ENCODE results near the gene ADM.

The ADM gene

DNA sequence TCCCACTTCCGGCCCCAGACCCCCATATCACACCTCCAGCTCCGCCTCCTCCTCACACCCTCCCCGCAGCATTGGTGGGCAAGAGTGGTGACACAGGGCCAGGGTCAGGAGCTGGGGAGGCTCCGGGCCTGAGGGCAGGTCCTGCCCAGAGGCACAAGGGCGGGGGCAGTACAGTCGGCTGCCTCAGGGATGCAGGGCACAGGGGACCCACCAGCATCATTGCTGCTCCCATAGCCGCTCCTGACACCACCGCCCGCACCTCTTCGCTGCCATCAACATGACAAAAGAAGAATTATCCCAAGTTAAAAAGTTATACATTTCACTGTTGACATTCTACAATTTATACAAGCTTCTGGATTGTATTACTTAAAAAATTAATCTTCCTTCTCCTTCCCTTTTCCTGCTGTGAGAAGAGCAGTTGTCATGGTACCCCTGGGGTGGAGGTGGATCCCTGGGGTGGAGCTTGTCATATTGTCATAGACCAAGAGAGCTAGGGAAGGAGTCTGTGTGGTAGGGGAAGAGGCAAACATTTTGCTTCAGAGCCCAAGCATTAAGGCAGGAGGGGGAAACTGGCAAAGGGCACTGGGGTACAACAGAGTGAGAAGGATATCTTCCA lies 15.0 kb upstream of the ADM start:
- in situ Hi-C loops (cut with MboI; ENCODE audit: low sequenced_read_pairs) = no loop called here

DNA sequence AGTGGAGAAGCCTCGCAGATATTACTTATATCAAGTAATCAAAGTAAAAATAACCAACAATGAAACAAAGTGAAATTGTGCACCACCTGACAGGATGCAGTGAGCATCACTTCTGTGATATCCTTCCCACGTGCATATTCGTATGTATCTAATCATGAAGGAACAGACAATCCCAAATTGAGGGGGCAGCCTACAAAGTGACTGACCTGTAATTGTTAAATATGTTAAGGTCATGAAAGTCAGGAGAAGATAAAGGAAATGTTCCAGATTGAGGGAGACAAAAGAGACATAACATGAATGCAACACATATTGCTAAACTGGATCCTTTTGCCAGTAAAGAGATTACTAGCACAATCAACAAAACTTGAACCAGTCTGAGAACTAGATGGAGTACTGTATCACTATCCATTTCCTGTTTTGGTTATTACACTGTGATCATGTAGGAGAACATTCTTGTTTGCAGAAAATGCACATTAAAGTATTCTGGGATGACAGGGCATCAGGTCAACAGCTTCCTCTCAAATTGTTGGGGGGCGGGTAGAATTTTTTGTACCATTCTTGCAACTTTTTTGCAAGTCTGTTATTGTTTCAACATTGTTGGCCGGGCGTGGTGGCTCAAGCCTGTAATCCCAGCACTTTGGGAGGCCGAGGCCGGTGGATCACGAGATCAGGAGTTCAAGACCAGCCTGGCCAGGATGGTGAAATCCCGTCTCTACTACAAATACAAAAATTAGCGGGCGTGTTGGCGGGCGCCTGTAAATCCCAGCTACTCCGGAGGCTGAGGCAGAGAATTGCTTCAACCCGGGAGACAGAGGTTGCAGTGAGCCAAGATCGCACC lies 12.9 kb upstream of the ADM start:
- in situ Hi-C loops (cut with MboI; ENCODE audit: low sequenced_read_pairs) = no loop called here

DNA sequence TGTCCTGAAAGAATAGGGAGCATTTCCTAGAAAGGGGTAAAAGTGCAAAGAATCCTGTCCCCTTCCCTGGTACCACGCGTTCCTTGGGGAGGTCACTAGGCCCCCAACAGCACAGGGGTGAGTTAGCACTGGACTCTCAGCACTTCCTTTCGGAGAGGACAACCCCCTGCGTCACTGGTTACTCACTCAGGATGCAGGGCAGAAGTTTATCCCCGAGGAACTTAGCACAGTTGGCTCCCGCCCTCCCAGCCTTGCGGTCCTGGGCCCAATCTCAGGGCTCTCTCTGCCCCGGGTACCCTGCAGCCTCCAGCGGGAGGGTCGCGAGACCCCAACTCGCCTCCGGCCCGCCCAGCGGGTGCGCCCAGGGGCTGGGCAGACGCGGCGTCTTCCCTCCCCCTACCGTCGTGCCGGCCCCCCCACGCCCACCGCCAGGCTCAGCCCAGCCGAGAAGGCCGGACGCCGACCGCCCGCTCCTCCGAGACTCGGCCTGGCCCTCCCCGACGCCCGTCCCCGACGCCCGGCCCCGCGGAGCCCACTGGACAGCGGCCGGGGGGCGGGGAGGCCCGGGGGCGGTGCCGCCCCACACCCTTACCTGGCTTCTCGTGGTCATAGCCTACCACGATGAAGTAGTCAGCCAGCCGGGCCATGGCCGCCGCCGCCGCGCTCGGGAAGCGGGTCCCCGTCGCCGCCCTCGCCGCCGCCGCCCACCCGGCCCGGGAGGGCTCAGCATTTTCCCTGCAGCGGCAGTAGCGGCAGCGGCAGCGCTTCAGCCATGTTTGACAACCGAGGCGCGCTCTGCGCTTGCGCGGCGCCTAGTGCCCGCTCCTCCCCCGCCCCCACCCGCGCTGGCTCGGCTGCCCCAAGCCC lies 11.2 kb upstream of the ADM start, which contains the start of gene SBF2:
TSS of gene SBF2 (minus strand) at position 797 of the 867 bp plus-strand sequence. CDS start at position 647, 150 bp downstream.
- in situ Hi-C loops (cut with MboI; ENCODE audit: low sequenced_read_pairs) = no loop called here

DNA sequence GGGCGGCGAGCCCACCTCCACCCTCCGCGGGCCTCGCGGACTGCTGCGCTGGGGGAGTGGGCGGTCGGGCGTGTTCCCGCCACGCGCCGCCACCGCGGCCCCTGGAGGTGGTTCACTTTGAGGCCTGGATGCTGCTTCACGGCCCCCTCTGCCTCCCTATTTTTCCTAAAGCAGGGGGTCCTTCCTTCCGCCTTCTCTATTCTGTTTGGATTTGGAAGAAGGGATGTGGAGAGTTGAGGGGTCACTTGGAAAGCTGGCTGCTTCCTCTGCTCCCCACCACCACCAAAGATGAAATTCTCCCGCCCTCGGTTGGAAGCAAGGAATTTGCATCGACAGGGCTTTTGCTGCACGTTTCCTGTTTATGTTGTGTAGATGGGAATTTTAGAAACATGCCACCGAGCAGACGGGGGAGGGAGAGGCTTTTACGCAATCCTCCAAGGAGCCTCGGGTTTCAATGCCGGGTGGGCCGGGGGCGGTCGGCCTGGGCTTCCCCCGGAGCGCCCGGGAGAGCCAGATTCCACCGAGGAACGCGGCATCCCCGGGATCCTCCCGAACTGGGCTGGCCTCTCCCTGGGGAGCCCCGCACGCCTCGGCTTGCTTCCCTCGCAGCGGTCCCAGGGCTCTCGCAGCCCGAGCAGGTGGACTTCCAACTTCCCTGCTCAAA lies 10.5 kb upstream of the ADM start:
- in situ Hi-C loops (cut with MboI; ENCODE audit: low sequenced_read_pairs) = no loop called here

DNA sequence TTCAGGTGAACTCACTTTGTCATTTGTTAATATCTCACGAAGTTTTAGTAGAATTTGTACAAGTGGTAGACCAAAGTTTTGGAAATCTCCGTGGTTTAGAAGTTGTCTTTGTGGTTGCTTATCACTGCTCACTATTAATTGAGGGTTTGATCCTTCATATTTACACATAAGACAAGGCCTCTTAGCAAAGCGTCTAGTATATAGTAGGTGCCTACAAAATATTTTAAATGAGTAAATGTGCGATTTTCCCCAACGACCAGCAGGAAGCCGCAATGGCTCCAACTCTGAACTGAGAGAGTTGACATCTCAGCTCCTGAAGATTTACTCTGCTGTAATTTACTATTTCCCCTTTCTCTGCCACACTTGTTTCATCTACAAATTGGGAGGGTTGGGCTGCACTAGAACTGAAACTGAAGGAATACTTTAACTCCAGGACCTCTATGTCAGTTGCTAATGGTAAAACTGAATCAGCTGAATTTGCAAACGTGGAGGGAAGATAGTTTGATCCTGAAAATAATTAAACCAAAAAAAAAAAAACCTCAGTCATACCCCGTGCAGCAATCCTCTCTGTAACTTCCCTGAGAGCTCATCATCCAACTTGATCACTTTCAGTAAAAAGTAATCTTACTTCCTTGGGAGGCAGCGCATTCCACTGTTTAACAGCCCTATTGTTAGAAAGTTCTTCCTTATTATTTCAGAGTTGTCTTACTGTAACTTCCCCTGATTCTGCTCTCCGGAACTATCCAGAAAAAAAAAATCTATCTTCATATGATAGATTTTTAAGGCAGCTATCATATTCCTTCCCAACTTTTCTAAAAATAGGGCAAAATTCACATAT lies 9.6 kb upstream of the ADM start:
- in situ Hi-C loops (cut with MboI; ENCODE audit: low sequenced_read_pairs) = no loop called here

DNA sequence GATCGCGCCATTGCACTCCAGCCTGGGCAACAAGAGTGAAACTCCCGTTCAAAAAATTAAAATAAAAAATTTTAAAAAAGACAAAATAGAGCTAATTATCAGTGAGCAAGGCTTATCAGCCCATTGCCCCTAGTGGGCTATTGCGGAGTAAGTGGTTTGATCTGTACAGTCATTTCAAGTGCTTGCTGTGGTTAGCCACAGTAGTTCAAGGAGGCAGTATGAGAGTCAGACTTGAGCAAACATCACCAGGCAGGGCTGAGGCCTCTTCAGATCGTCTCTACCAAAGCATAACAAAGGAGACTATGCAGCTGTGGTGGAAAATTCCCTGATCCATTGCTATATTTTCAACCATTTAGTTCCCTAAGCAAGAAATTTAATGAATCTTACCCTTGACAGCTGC lies 6.5 kb upstream of the ADM start:
- in situ Hi-C loops (cut with MboI; ENCODE audit: low sequenced_read_pairs) = no loop called here

DNA sequence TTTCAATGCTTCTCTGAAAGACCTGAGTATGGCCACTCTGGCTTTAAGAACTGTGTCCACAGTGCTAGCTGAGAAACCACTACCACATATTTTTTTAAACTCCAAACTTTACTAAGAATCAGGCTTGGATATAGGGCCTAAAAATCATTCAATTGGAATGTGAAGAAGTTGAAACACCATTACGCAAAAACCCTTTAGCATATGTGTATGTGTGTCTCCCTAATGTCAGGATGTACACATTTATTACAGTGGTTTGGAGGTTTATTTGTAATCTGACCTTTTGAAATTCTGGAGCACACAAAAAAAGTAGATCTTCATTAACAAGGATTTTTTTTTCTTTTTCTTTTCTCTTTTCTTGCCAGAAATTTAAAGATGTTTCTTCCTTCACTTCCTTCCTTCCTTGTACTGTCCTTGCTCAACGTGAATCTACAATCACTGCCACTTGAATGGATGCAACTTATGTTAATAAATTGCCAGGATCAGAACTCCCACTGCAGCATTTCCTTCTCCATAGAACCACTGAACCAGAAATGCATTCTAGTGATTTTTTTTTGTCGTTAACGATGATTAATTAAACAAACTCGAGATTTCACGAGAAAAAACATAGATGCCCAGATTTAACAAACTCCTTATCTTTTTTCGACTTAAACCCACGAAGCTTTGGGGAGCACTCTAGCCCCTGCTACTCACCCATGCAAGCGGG lies 3.1 kb upstream of the ADM start:
- in situ Hi-C loops (cut with MboI; ENCODE audit: low sequenced_read_pairs) = loop anchor here (25.0 kb wide), 1 partner anchor 540 kb away; no protein-coding TSS in a partner anchor

DNA sequence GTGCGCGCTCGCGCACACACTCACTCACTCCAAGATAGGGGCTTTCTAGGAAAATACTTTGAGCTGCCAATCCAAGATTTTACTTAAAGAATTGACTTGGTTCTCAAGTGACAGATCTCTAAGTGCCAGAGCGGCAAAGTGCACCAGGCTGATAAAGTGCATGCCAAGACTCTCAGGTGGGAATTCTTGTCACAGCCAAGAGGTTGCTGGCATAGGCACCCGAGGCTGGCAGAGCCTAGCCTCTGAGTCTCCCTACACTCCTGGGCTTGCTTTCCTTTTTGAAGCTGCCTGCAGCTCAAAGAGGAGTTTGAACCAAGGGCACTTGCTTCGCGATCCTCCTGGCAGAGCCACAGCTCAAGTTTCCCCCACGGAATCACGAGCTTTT lies 2.5 kb upstream of the ADM start:
- in situ Hi-C loops (cut with MboI; ENCODE audit: low sequenced_read_pairs) = loop anchor here (25.0 kb wide), 1 partner anchor 540 kb away; no protein-coding TSS in a partner anchor

DNA sequence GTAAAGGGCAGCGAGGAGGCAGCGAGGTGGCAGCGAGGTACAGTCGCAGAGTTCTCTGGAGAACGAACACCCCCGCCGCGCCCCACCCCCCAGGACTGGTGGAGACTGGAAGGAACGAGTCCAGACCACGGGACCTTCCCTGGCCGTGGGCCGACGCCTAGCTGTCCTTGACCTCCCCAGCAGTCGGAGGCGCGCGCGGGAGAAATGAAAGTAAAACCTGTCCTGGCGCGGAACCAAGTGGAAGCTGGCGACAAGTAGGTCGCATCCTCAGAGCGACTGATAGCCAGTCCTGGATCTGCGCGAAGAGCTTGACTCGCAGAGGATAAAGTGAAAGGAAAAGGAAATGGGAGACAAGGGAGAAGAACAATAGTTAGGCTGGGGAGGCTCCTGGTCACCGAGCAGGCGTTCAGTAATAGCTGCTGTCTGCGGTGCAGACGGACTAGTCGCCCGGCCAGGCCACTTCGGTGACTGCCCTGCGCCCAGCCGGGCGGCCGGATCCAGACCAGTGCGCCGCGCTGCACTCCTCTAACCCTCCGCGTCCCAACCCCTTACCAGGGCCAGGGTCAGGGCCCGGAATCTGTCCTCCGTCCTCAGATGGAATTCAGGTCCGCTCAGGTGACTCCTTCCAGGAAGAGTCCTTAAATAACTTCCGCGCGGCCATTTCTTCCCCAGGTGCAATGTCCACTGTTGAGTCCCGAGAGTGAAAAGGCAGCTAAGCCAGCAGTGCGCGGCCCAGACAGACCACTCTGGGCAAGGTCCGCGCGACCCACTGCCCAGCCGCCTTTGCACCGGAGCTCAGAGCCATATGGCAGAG lies 1.9 kb upstream of the ADM start:
- in situ Hi-C loops (cut with MboI; ENCODE audit: low sequenced_read_pairs) = loop anchor here (25.0 kb wide), 1 partner anchor 541 kb away; no protein-coding TSS in a partner anchor

DNA sequence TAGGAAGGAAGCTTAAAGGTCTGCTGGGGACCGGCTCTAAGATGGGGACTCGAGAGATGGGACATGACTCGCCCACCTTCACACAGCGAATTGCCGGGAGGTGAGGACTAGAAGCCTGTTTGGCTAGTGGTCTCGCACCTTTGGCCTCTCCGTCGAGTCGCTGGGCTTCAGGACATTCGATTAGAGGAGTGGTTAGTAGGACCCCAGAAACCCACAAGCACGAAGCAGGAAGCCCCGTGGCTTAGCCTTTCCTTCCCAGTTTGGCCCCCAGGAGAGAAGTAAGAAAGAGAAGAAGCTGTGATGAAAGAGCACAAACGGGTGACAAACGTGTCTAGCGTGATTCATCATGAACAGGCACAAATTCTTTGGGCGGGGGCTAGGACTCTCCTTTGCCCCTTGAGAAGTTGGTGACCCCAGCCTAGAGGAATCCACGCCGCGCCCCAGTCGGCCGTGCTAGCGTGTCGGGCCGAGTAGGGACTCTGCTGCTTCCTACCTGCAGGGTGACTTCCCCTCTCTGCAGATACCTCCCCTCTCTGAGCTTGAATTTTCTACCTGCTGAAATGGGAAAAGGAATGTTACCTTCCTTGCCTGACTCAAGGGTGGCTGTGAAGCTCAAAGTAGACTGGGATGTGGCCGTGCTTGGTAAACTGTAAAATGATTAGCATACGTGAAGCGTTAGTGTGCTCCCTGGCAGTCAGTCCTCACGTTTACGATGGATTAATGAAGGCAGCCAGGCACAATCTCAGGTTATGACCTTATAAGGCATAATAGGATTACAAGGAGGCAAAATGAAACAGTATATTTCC lies 1.1 kb upstream of the ADM start:
- in situ Hi-C loops (cut with MboI; ENCODE audit: low sequenced_read_pairs) = loop anchor here (25.0 kb wide), 1 partner anchor 541 kb away; no protein-coding TSS in a partner anchor

DNA sequence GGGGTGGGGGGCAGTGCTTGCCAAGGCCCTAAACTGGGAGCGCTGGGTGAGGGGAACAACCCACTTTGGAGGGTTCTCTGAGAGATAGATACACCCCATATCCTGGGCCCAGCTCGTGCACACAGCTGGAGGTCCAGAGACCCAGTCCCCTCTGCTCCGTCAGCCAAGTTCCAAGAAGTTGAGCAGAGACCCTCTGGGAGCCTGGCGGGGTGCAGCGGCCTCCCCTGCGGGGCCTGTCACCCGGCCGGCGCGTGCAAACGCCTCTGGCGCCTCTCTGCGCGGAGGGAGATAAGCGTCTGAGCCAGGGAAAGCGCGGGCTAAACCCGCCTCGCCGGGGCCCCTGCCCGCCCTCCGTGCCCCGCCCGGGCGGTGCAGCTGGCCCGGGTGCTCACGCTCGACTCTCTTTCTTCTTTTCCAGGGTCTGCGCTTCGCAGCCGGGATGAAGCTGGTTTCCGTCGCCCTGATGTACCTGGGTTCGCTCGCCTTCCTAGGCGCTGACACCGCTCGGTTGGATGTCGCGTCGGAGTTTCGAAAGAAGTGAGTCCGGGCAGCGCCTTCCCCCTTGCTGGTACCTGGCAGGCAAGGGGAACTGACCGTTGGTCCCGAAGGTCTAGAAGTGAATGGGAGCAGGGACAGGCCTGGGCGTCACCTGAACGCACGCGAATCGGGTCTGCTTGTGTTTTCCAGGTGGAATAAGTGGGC lies 540 bp downstream of the ADM start:
- in situ Hi-C loops (cut with MboI; ENCODE audit: low sequenced_read_pairs) = loop anchor here (25.0 kb wide), 1 partner anchor 543 kb away; no protein-coding TSS in a partner anchor

DNA sequence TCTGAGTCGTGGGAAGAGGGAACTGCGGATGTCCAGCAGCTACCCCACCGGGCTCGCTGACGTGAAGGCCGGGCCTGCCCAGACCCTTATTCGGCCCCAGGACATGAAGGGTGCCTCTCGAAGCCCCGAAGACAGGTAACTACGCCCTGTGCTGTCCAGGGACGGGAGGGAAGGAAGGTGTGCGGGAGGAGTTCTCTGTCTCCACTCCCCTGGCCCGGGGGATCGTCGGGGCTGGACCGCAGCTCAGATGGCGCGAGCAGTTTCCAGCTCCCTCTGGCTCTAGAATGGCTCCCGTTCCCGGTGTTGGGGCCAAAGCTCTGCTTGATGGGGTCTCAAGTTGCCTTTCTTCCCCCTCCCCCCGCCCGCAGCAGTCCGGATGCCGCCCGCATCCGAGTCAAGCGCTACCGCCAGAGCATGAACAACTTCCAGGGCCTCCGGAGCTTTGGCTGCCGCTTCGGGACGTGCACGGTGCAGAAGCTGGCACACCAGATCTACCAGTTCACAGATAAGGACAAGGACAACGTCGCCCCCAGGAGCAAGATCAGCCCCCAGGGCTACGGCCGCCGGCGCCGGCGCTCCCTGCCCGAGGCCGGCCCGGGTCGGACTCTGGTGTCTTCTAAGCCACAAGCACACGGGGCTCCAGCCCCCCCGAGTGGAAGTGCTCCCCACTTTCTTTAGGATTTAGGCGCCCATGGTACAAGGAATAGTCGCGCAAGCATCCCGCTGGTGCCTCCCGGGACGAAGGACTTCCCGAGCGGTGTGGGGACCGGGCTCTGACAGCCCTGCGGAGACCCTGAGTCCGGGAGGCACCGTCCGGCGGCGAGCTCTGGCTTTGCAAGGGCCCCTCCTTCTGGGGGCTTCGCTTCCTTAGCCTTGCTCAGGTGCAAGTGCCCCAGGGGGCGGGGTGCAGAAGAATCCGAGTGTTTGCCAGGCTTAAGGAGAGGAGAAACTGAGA lies 1.4 kb downstream of the ADM start:
- in situ Hi-C loops (cut with MboI; ENCODE audit: low sequenced_read_pairs) = loop anchor here (25.0 kb wide), 1 partner anchor 544 kb away; no protein-coding TSS in a partner anchor

DNA sequence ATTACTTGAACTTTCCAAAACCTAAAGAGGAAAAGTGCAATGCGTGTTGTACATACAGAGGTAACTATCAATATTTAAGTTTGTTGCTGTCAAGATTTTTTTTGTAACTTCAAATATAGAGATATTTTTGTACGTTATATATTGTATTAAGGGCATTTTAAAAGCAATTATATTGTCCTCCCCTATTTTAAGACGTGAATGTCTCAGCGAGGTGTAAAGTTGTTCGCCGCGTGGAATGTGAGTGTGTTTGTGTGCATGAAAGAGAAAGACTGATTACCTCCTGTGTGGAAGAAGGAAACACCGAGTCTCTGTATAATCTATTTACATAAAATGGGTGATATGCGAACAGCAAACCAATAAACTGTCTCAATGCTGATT lies 2.1 kb downstream of the ADM start:
- in situ Hi-C loops (cut with MboI; ENCODE audit: low sequenced_read_pairs) = loop anchor here (25.0 kb wide), 1 partner anchor 545 kb away; no protein-coding TSS in a partner anchor

DNA sequence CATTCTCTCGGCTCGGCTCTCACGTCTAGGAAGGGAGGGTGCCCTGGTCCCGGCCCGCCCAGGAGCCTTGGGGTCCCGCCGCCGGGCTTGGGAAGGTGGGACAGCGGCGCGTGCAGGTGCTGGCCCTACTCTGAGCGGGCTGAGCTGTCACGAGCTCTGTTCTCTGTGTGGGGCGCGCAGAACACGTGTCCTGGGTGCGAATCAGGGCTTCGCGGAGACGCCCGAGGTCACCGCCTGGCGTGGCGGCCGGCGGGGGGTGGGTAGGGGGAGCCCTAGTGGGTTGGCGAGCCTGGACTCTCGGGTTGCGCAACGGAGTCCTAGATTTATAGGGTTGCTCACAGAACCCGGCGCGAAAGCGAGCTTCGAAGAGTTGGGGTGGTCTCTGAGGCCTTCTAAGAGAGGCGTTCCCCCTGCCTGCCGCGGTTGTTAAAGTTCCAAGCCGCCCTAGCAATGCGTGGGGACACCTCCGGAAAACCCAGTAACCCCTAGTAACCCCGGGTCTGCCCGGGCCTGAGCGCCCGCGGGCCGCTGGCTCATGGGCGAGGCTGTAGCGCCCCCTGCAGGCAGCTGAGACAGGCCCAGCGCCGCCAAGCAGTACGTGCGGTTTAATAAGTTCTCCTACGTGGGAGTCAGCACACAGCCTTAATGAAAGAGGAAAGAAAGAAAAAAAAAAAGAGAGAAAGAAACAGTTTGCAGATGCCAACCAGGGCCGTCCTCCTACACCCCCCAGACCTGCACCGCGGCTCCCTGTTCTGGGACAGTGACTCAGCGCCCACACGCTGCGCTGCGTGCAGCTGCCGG lies 2.7 kb downstream of the ADM start:
- in situ Hi-C loops (cut with MboI; ENCODE audit: low sequenced_read_pairs) = loop anchor here (25.0 kb wide), 1 partner anchor 545 kb away; no protein-coding TSS in a partner anchor
